Glutamatergic neuron (in vitro differentiated cells): ENCODE measurements around the gene BMPER. TPM values are rescaled to one million over a fixed set of nuclear protein-coding genes. Genes with fewer than 3 reads are reported as not detected.

Source experiments
- DNase-seq: peaks from one replicate; pipeline ENCODE4 v3.0.0; 2022
- H3K27ac Mint-ChIP-seq: one replicate; pipeline ENCODE4 v1.8.0; 2020; ENCODE audit warnings: mild to moderate bottlenecking, mixed read lengths, inconsistent platforms; ENCODE audit not compliant: unreplicated experiment
- H3K27me3 Mint-ChIP-seq: one replicate; pipeline ENCODE4 v1.8.0; 2020; ENCODE audit warnings: mild to moderate bottlenecking, moderate library complexity, mixed read lengths, inconsistent platforms; ENCODE audit not compliant: unreplicated experiment
- H3K36me3 Mint-ChIP-seq: one replicate; pipeline ENCODE4 v1.8.0; 2020; ENCODE audit warnings: mild to moderate bottlenecking, mixed read lengths, inconsistent platforms; ENCODE audit not compliant: unreplicated experiment
- H3K4me1 Mint-ChIP-seq: one replicate; pipeline ENCODE4 v1.8.0; 2020; ENCODE audit warnings: mild to moderate bottlenecking, low read depth, mixed read lengths, inconsistent platforms; ENCODE audit not compliant: unreplicated experiment
- H3K4me3 Mint-ChIP-seq: one replicate; pipeline ENCODE4 v1.8.0; 2020; ENCODE audit warnings: mild to moderate bottlenecking, mixed read lengths, inconsistent platforms; ENCODE audit not compliant: unreplicated experiment
- H3K9me3 Mint-ChIP-seq: one replicate; pipeline ENCODE4 v1.8.0; 2020; ENCODE audit warnings: mild to moderate bottlenecking, moderate library complexity, mixed read lengths, inconsistent platforms; ENCODE audit not compliant: unreplicated experiment
- CTCF ChIP-seq: fragments of 200-600 bp; sonication (generic); IDR thresholded peaks from one replicate; pipeline ENCODE4 v1.5.0; 2021; ENCODE audit not compliant: partially characterized antibody, unreplicated experiment
- total RNA-seq: library from RNA; stranded (reverse); fragmentation: NEBNext Ultra II Directional; extraction: Animal tissue kit (Norgen Biotek cat#: 25700); gene quantifications from one replicate; pipeline ENCODE4 v1.2.1, GENCODE V29; 2021; ENCODE audit not compliant: unreplicated experiment

BMPER gene
- total RNA-seq, 1 donor from 2014 or later = 16.2 TPM

- DNase-seq = no peak
- Mint-ChIP-seq H3K4me3 (no peak overlapping the region), H3K27me3 (peaks cover 7% of the 10 kb centered on the region), H3K4me1 (peaks cover 24% of the 10 kb centered on the region), H3K27ac (peak overlapping the region; percentile 13), H3K36me3 (no peaks in the 10 kb centered on the region), H3K9me3 (no peaks in the 10 kb centered on the region)
- no peak for TF ChIP-seq CTCF
These were observed 32.5 kb downstream of the BMPER start for GRCh38 chr7:33937871-33938270.

- Mint-ChIP-seq H3K4me3 (no peak overlapping the region), H3K27me3 (peaks cover 4% of the 10 kb centered on the region), H3K4me1 (peaks cover 13% of the 10 kb centered on the region), H3K9me3 (no peaks in the 10 kb centered on the region), H3K36me3 (no peaks in the 10 kb centered on the region), H3K27ac (no peak overlapping the region)
- TF ChIP-seq CTCF = no peak
- DNase-seq = no peak
These were observed 33.8 kb downstream of the BMPER start for GRCh38 chr7:33939121-33939520.

- Mint-ChIP-seq H3K36me3 (no peaks in the 10 kb centered on the region), H3K27me3 (peaks cover 2% of the 10 kb centered on the region), H3K9me3 (no peaks in the 10 kb centered on the region), H3K4me3 (no peak overlapping the region), H3K27ac (peak overlapping the region; percentile 8), H3K4me1 (peaks cover 3% of the 10 kb centered on the region)
- no peak for DNase-seq
- TF ChIP-seq CTCF = no peak
These were observed 35.2 kb downstream of the BMPER start for GRCh38 chr7:33940503-33940902.

- Mint-ChIP-seq H3K27ac (no peak overlapping the region), H3K27me3 (peaks cover 2% of the 10 kb centered on the region), H3K36me3 (no peaks in the 10 kb centered on the region), H3K4me3 (no peak overlapping the region), H3K4me1 (peaks cover 5% of the 10 kb centered on the region), H3K9me3 (no peaks in the 10 kb centered on the region)
- TF ChIP-seq CTCF = no peak
- no peak for DNase-seq
These were observed 36.1 kb downstream of the BMPER start for GRCh38 chr7:33941418-33941817.

GRCh38 chr7:33946094-33946699 lies 40.9 kb downstream of the BMPER start:
- no peak overlapping the region for H3K4me3 Mint-ChIP-seq

More at GRCh38 chr7:33946094-33946699, 40.9 kb downstream of the BMPER start:
- H3K9me3 Mint-ChIP-seq = peaks cover 2% of the 10 kb centered on the region
- H3K27me3 Mint-ChIP-seq = no peaks in the 10 kb centered on the region
- DNase-seq = no peak
- no peak for TF ChIP-seq CTCF
- no peak overlapping the region for H3K27ac Mint-ChIP-seq
- no peaks in the 10 kb centered on the region for H3K36me3 Mint-ChIP-seq
- peaks cover 2% of the 10 kb centered on the region for H3K4me1 Mint-ChIP-seq
